A549 (cell line): ENCODE measurements around the gene TLK1.

Experiments
- CTCF ChIP-seq: fragments of >200 bp; sonication (Bioruptor Twin); formaldehyde crosslinking; IDR thresholded peaks from 3 replicates; pipeline ENCODE4 v1.5.1; 2016
- ZNF302 ChIP-seq: fragments of 250-450 bp; sonication (Bioruptor Pico); IDR thresholded peaks from 2 replicates; pipeline ENCODE4 v1.9.0; 2021; ENCODE audit warnings: inconsistent platforms, mild to moderate bottlenecking, moderate library complexity
- TF ChIP-seq, protein P1 (sequence below): fragments of 200-600 bp; sonication (generic); IDR thresholded peaks from 2 replicates; pipeline ENCODE4 v1.6.1; 2016; ENCODE audit warnings: antibody characterized with exemption, mild to moderate bottlenecking, moderate library complexity

GRCh38 chr2:171080607-171081006, 80.1 kb downstream of the TLK1 start:
- TF ChIP-seq, protein P1, sequence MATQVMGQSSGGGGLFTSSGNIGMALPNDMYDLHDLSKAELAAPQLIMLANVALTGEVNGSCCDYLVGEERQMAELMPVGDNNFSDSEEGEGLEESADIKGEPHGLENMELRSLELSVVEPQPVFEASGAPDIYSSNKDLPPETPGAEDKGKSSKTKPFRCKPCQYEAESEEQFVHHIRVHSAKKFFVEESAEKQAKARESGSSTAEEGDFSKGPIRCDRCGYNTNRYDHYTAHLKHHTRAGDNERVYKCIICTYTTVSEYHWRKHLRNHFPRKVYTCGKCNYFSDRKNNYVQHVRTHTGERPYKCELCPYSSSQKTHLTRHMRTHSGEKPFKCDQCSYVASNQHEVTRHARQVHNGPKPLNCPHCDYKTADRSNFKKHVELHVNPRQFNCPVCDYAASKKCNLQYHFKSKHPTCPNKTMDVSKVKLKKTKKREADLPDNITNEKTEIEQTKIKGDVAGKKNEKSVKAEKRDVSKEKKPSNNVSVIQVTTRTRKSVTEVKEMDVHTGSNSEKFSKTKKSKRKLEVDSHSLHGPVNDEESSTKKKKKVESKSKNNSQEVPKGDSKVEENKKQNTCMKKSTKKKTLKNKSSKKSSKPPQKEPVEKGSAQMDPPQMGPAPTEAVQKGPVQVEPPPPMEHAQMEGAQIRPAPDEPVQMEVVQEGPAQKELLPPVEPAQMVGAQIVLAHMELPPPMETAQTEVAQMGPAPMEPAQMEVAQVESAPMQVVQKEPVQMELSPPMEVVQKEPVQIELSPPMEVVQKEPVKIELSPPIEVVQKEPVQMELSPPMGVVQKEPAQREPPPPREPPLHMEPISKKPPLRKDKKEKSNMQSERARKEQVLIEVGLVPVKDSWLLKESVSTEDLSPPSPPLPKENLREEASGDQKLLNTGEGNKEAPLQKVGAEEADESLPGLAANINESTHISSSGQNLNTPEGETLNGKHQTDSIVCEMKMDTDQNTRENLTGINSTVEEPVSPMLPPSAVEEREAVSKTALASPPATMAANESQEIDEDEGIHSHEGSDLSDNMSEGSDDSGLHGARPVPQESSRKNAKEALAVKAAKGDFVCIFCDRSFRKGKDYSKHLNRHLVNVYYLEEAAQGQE, result no peak
- TF ChIP-seq ZNF302 (CRISPR knock-in tag) (no peak), CTCF (no peak)
